GM13977 (cell line): ENCODE data around the gene GP1BB.
A peak's percentile ranks its signal among the peaks of the same experiment; 100 is the strongest.

Source experiments
- DNase-seq: peaks from one replicate; pipeline ENCODE4 v3.0.0; 2012; ENCODE audit warnings: low spot score
- CTCF ChIP-seq: IDR thresholded peaks from 2 replicates; pipeline ENCODE4 v1.5.1; 2012; ENCODE audit warnings: mild to moderate bottlenecking, control low read depth; ENCODE audit not compliant: insufficient read depth; ENCODE audit errors: extremely low read depth, missing control alignments
- in situ Hi-C: fragments of 300-500 bp; cut with MboI; formaldehyde crosslinking; loops from one replicate; pipeline ENCODE4 v1.12.0; 2022; ENCODE audit warnings: low sequenced_read_pairs, low pct_unique_long_range_greater_than_20kb, mixed read lengths, inconsistent platforms; ENCODE audit not compliant: unreplicated experiment

The GP1BB gene

GRCh38 chr22:19766511-19767426, 43.4 kb downstream of the GP1BB start:
- DNase-seq: peak; percentile 73
- in situ Hi-C loops: no loop called here
- peak; percentile 24 for TF ChIP-seq CTCF

GRCh38 chr22:19767427-19768341, 44.3 kb downstream of the GP1BB start:
- in situ Hi-C loops: no loop called here
- TF ChIP-seq CTCF: no peak

GRCh38 chr22:19769393-19769715, 46.0 kb downstream of the GP1BB start:
- in situ Hi-C loops: no loop called here
- DNase-seq: no peak
- TF ChIP-seq CTCF: no peak

More at GRCh38 chr22:19767427-19768341, 44.3 kb downstream of the GP1BB start:
- DNase-seq: no peak

DNA sequence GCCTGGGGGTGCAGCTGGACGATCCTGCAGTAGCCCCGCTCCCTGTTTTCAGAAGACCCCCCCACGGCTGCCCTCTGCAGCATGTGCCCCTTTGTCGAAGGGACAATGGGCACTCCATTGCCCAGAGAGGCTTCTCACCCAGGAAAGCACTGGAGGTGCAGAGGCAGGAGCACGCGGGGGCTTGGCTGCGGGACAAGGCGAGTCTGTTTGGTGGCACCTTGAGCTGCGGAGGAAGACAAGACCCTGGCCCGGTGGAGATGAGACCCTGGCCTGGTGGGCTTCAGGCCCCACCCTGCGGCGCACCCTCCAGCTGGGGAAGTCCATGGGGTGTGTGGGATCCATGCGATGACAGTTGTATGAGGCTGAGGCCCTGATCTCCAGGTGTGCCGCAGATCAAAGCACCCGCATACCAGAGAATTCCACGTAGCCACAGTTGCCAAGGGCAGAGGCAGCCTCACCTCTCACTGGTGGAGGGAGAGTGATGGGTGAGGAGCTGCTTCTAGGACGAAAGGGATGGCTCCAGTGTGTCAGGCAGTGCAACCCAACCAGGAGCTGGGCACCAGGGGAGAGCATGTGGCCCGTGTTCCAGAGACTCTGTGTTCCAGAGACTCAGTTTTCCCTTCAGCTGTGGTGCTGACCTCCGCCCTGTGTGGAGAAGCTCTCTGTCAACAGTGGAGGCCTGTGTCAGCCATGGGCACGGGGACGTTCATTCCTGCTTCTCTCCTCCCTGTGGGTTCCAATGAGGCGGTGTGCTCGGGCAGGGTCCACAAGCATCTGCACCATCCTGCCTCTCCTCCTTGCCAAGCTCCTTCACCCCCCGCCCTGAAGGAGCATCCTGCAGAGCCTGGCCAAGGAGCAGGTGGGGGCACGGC, 47.2 kb downstream of the GP1BB start:
- no peak for TF ChIP-seq CTCF
- no peak for DNase-seq
- in situ Hi-C loops: loop anchor here (10.0 kb wide), 1 partner anchor 124 kb away; no protein-coding TSS in a partner anchor

DNA sequence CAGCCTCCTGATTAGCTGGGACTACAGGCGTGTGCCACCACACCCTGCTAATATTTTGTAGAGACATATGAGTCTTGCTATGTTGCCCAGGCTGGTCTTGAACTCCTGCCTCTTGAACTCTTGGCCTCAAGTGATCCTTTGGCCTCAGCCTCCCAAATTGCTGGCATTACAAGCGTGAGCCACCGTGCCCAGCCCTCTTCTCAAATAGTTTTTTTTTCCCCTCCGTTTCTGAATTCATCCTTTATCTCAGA, 49.0 kb downstream of the GP1BB start:
- in situ Hi-C loops: loop anchor here (10.0 kb wide), 1 partner anchor 122 kb away; no protein-coding TSS in a partner anchor
- TF ChIP-seq CTCF: no peak
- no peak for DNase-seq
